HFFc6 (cell line): ENCODE data around the gene SPRED2. TPM values are rescaled to one million over a fixed set of nuclear protein-coding genes. Genes with fewer than 3 reads are reported as not detected.
A peak's percentile ranks its signal among the peaks of the same experiment; 100 is the strongest.

Experiments
- DNase-seq: peaks from one replicate; pipeline ENCODE4 v3.0.0-alpha.2; 2018
- H3K27ac Mint-ChIP-seq: 2 replicates; pipeline ENCODE4 v1.8.0; 2020; ENCODE audit warnings: mild to moderate bottlenecking, mixed read lengths
- H3K27me3 Mint-ChIP-seq: 2 replicates; pipeline ENCODE4 v1.8.0; 2021; ENCODE audit warnings: mild to moderate bottlenecking, moderate library complexity, mixed read lengths; ENCODE audit not compliant: insufficient read depth
- H3K36me3 Mint-ChIP-seq: 2 replicates; pipeline ENCODE4 v1.8.0; 2021; ENCODE audit warnings: low read depth, mixed read lengths
- H3K4me1 Mint-ChIP-seq: 2 replicates; pipeline ENCODE4 v1.8.0; 2020; ENCODE audit warnings: low read depth, mixed read lengths
- H3K4me3 Mint-ChIP-seq: 2 replicates; pipeline ENCODE4 v1.8.0; 2020; ENCODE audit warnings: mild to moderate bottlenecking, moderate library complexity, mixed read lengths
- H3K9me3 Mint-ChIP-seq: 2 replicates; pipeline ENCODE4 v1.8.0; 2020; ENCODE audit warnings: mild to moderate bottlenecking, mixed read lengths
- CTCF ChIP-seq: fragments of 200-600 bp; sonication (generic); IDR thresholded peaks from 2 replicates; pipeline ENCODE4 v1.5.0; 2021; ENCODE audit warnings: antibody characterized with exemption, mild to moderate bottlenecking
- total RNA-seq, 6 experiments: library from RNA; stranded (reverse); fragmentation: NEBNext Ultra II Directional; extraction: Animal tissue kit (Norgen Biotek cat#: 25700); gene quantifications; 2 replicates in 1 of 6; 3 replicates in 5 of 6; pipeline ENCODE4 v1.2.3, GENCODE V29; 2021

SPRED2 gene
- total RNA-seq, 6 experiments from 2014 or later: 28.7 to 38.5 (median 33.3) TPM

DNA sequence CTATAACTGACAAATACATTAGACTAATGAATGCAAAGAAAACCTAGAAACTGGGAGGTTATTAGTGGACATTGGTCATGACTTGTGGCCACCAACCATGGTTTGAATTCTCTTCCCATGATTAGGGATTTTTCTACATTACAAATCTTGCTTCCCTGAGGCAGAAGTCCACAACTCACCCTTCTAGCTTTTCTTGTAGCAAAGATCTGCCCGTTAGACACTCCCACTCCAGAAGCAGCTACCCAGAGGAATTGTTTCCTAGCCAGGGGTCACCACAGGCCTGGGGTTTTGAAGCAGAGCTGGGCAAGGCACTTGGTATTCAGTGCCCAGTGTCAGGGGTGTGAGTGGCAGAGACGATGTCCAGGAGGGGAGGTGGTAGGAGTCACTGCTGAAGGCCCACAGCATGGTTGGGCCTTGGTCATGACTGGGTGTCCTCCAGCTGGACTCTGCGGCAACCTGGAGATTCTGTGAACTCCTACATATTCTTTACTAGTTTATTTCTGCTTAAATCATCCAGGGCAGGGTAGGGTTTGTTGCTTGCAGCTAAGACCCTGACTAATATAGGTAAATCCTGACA, 149.8 kb downstream of the SPRED2 start:
- no peaks in the 10 kb centered on the region for H3K36me3 Mint-ChIP-seq
- peak; percentile 14 for DNase-seq
- no peak overlapping the region for H3K27ac Mint-ChIP-seq
- H3K4me3 Mint-ChIP-seq: no peak overlapping the region
- H3K4me1 Mint-ChIP-seq: peaks cover 26% of the 10 kb centered on the region
- peaks cover 2% of the 10 kb centered on the region; the same call in 1 of the 2 replicates for H3K27me3 Mint-ChIP-seq
- no peaks in the 10 kb centered on the region for H3K9me3 Mint-ChIP-seq
- no peak for TF ChIP-seq CTCF

DNA sequence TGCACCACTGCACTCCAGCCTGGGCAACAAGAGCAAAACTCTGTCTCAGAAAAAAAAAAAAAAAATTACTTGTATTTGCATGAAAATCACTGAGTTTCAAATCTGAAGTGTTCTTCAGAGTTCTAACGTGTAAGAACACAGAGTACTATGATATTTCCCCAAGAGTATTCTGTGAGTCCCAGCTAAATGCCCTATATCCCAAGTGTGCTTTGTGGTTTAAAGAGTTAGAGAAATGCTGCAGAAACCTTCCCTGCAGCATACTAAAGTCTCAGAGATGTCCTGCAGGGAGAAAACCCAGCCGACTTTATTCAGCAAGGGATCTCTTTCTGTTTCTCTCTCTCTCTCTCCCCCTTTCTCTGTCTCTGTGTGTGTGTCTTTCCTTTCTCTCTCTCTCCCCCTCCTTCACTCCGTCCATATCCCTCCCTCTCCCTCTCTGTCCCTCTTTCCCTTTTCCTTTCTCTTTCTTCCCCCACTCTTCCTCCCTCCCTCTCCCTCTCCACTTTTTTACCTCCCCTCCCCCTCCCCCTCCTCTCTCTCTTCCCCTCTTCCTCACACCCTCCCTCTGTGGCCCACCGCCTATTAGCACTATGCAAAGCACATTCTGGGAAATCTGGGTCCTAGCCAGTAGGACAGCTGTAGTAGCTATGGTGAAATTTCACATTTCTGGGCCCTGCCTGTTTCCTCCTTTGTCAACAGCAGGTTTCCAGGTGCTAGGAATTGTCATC, 150.6 kb downstream of the SPRED2 start:
- Mint-ChIP-seq H3K27me3 (peaks cover 2% of the 10 kb centered on the region; the same call in 1 of the 2 replicates), H3K9me3 (no peaks in the 10 kb centered on the region), H3K36me3 (no peaks in the 10 kb centered on the region), H3K27ac (peak overlapping the region; percentile 25; the same call in 1 of the 2 replicates), H3K4me1 (peaks cover 33% of the 10 kb centered on the region), H3K4me3 (no peak overlapping the region)
- no peak for TF ChIP-seq CTCF
- DNase-seq: no peak

DNA sequence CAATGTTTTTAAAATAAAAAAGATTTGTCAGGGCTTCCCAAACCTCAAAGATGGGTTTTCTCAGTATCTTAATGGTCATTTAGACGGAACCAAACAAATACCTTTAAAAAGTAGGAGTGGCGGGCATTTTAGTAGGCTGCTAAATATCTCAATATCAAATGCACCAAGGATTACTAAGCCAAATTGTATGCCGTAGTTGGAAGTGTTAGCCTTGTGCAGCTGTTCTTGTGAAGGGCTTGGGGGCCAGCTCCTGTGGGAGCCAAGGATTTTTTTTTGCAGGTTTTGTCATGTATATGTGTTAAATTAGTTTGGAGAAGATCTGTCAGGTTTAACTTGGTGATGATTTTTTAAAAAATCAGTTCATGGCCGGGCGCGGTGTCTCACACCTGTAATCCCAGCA, 152.6 kb downstream of the SPRED2 start:
- Mint-ChIP-seq H3K4me3 (no peak overlapping the region), H3K27ac (no peak overlapping the region), H3K36me3 (peaks cover 8% of the 10 kb centered on the region; the same call in 1 of the 2 replicates), H3K4me1 (peaks cover 51% of the 10 kb centered on the region), H3K27me3 (peaks cover 2% of the 10 kb centered on the region; the same call in 1 of the 2 replicates), H3K9me3 (no peaks in the 10 kb centered on the region)
- TF ChIP-seq CTCF: no peak
- no peak for DNase-seq

- Mint-ChIP-seq H3K27me3 (peaks cover 2% of the 10 kb centered on the region; the same call in 1 of the 2 replicates), H3K36me3 (peaks cover 15% of the 10 kb centered on the region), H3K4me1 (peaks cover 55% of the 10 kb centered on the region), H3K27ac (peak overlapping the region; percentile 25; the same call in 1 of the 2 replicates), H3K4me3 (no peak overlapping the region), H3K9me3 (no peaks in the 10 kb centered on the region)
- TF ChIP-seq CTCF: no peak
- DNase-seq: no peak
These were observed 153.8 kb downstream of the SPRED2 start for GRCh38 chr2:65278531-65278981.

GRCh38 chr2:65277791-65278483, 154.5 kb downstream of the SPRED2 start:
- Mint-ChIP-seq H3K9me3 (no peaks in the 10 kb centered on the region), H3K27ac (peak overlapping the region; percentile 25; the same call in 1 of the 2 replicates), H3K27me3 (peaks cover 2% of the 10 kb centered on the region; the same call in 1 of the 2 replicates), H3K4me3 (no peak overlapping the region), H3K36me3 (peaks cover 18% of the 10 kb centered on the region), H3K4me1 (peaks cover 55% of the 10 kb centered on the region)
- DNase-seq: peak; percentile 16
- TF ChIP-seq CTCF: peak; percentile 52
